Uterus (tissue), 2 donors: ENCODE results near the gene FAF1.
"Not testable (repeated sequence)": the region's sequence is repeated elsewhere in the genome, so short reads cannot be mapped to it uniquely, and the experiment has no call there.

Experiments
- CTCF ChIP-seq, 4 experiments: fragments of 200-600 bp in 2 of 4; fragments of 450-650 bp in 2 of 4; sonication (generic) in 2 of 4; IDR thresholded peaks; one replicate each; pipeline ENCODE4 v1.5.1; 2016 to 2019; ENCODE audit warnings: antibody characterized with exemption in 4 of 4, mild to moderate bottlenecking in 2 of 4, moderate library complexity in 1 of 4
- POLR2A ChIP-seq, 2 donors: fragments of 450-650 bp; IDR thresholded peaks; one replicate each; pipeline ENCODE4 v1.6.1; 2016; ENCODE audit warnings: antibody characterized with exemption in 2 of 2, mild to moderate bottlenecking in 1 of 2, moderate library complexity in 1 of 2

DNA sequence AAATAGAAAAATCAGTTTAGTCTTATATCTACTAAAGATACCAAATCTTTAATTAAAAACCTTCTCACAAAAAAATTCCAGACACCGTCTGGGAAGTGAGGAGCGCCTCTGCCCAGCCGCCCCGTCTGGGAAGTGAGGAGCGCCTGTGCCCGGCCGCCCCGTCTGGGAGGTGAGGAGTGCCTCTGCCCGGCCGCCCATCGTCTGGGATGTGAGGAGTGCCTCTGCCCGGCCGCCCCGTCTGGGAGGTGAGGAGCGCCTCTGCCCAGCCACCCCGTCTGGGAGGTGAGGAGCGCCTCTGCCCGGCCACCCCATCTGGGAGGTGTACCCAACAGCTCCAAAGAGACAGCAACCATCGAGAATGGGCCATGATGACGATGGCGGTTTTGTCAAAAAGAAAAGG is 133.3 kb downstream of the FAF1 start:
- TF ChIP-seq CTCF, POLR2A (IDR thresholded peaks at IDR 0.05): not testable (repeated sequence)
